ENCODE results near the gene DNAJC28. TPM values are rescaled to one million over a fixed set of nuclear protein-coding genes. Genes with fewer than 3 reads are reported as not detected.
A peak's percentile ranks its signal among the peaks of the same experiment; 100 is the strongest.

The DNAJC28 gene
- total RNA-seq, 1 donor from 2014 or later: 5.3 TPM

GRCh38 chr21:33488936-33489335, 2.6 kb downstream of the DNAJC28 start:
- Mint-ChIP-seq H3K4me3 (ENCODE audit: unreplicated experiment) (no peak overlapping the region), H3K4me1 (ENCODE audit: low read depth, unreplicated experiment) (no peaks in the 10 kb centered on the region), H3K27me3 (ENCODE audit: unreplicated experiment) (peaks cover 3% of the 10 kb centered on the region), H3K9me3 (ENCODE audit: unreplicated experiment) (no peaks in the 10 kb centered on the region), H3K27ac (ENCODE audit: unreplicated experiment) (no peak overlapping the region), H3K36me3 (ENCODE audit: unreplicated experiment) (no peaks in the 10 kb centered on the region)
- no peak for DNase-seq
- TF ChIP-seq, protein P1, sequence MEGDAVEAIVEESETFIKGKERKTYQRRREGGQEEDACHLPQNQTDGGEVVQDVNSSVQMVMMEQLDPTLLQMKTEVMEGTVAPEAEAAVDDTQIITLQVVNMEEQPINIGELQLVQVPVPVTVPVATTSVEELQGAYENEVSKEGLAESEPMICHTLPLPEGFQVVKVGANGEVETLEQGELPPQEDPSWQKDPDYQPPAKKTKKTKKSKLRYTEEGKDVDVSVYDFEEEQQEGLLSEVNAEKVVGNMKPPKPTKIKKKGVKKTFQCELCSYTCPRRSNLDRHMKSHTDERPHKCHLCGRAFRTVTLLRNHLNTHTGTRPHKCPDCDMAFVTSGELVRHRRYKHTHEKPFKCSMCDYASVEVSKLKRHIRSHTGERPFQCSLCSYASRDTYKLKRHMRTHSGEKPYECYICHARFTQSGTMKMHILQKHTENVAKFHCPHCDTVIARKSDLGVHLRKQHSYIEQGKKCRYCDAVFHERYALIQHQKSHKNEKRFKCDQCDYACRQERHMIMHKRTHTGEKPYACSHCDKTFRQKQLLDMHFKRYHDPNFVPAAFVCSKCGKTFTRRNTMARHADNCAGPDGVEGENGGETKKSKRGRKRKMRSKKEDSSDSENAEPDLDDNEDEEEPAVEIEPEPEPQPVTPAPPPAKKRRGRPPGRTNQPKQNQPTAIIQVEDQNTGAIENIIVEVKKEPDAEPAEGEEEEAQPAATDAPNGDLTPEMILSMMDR (IDR thresholded peaks at IDR 0.05; ENCODE audit: partially characterized antibody, unreplicated experiment): no peak

GRCh38 chr21:33487996-33488395, 3.5 kb downstream of the DNAJC28 start:
- no peak overlapping the region for H3K27ac Mint-ChIP-seq (ENCODE audit: unreplicated experiment)
- H3K9me3 Mint-ChIP-seq (ENCODE audit: unreplicated experiment): no peaks in the 10 kb centered on the region
- TF ChIP-seq, protein P1 (IDR thresholded peaks at IDR 0.05; ENCODE audit: partially characterized antibody, unreplicated experiment): no peak

GRCh38 chr21:33481314-33481943, 10.1 kb downstream of the DNAJC28 start:
- peaks cover 10% of the 10 kb centered on the region for H3K9me3 Mint-ChIP-seq (ENCODE audit: unreplicated experiment)
- DNase-seq: no peak
- TF ChIP-seq, protein P1 (IDR thresholded peaks at IDR 0.05; ENCODE audit: partially characterized antibody, unreplicated experiment): no peak
- peaks cover 7% of the 10 kb centered on the region for H3K4me1 Mint-ChIP-seq (ENCODE audit: low read depth, unreplicated experiment)
- peaks cover 6% of the 10 kb centered on the region for H3K27me3 Mint-ChIP-seq (ENCODE audit: unreplicated experiment)
- peaks cover 4% of the 10 kb centered on the region for H3K36me3 Mint-ChIP-seq (ENCODE audit: unreplicated experiment)
- peak overlapping the region; percentile 91 for H3K4me3 Mint-ChIP-seq (ENCODE audit: unreplicated experiment)
- no peak overlapping the region for H3K27ac Mint-ChIP-seq (ENCODE audit: unreplicated experiment)

More at GRCh38 chr21:33487996-33488395, 3.5 kb downstream of the DNAJC28 start:
- H3K27me3 Mint-ChIP-seq (ENCODE audit: unreplicated experiment): peaks cover 3% of the 10 kb centered on the region
- H3K36me3 Mint-ChIP-seq (ENCODE audit: unreplicated experiment): no peaks in the 10 kb centered on the region
- no peaks in the 10 kb centered on the region for H3K4me1 Mint-ChIP-seq (ENCODE audit: low read depth, unreplicated experiment)
- H3K4me3 Mint-ChIP-seq (ENCODE audit: unreplicated experiment): no peak overlapping the region
- DNase-seq: no peak

GRCh38 chr21:33480481-33481103, 10.9 kb downstream of the DNAJC28 start:
- peaks cover 4% of the 10 kb centered on the region for H3K36me3 Mint-ChIP-seq (ENCODE audit: unreplicated experiment)
- peaks cover 7% of the 10 kb centered on the region for H3K4me1 Mint-ChIP-seq (ENCODE audit: low read depth, unreplicated experiment)

More at GRCh38 chr21:33480481-33481103, 10.9 kb downstream of the DNAJC28 start:
- peaks cover 6% of the 10 kb centered on the region for H3K27me3 Mint-ChIP-seq (ENCODE audit: unreplicated experiment)
- peak overlapping the region; percentile 91 for H3K4me3 Mint-ChIP-seq (ENCODE audit: unreplicated experiment)
- TF ChIP-seq, protein P1 (IDR thresholded peaks at IDR 0.05; ENCODE audit: partially characterized antibody, unreplicated experiment): peak; percentile 9
- peaks cover 10% of the 10 kb centered on the region for H3K9me3 Mint-ChIP-seq (ENCODE audit: unreplicated experiment)
- H3K27ac Mint-ChIP-seq (ENCODE audit: unreplicated experiment): peak overlapping the region; percentile 83
- no peak for DNase-seq

Measured in glutamatergic neuron (in vitro differentiated cells).